HG02571 (cell line): ENCODE measurements around the gene XYLT1.
"Not testable (repeated sequence)": the region's sequence is repeated elsewhere in the genome, so short reads cannot be mapped to it uniquely, and the experiment has no call there.

ENCODE experiments used
- ATAC-seq: cut with Tn5 transposase; IDR thresholded peaks from one replicate; pipeline ENCODE4 v1.9.1; 2021; ENCODE audit warnings: mild to moderate bottlenecking, moderate library complexity; ENCODE audit not compliant: unreplicated experiment

Gene XYLT1

DNA sequence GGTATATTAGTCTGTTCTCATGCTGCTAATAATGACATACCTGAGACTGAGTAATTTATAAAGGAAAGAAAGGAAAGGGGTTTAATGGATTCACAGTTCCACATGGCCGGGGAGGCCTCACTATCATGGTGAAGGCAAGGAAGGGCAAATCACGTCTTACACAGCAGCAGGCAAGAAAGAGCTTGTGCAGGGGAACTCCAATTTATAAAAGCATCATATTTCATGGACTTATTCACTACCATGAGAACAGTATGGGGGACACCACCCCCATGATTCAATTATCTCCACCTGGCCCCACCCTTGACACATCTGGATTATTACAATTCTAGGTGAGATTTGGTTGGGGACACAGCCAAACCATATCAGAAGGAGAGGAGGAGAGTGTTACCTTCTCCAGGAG, 17.7 kb upstream of the XYLT1 start:
- ATAC-seq = no peak

DNA sequence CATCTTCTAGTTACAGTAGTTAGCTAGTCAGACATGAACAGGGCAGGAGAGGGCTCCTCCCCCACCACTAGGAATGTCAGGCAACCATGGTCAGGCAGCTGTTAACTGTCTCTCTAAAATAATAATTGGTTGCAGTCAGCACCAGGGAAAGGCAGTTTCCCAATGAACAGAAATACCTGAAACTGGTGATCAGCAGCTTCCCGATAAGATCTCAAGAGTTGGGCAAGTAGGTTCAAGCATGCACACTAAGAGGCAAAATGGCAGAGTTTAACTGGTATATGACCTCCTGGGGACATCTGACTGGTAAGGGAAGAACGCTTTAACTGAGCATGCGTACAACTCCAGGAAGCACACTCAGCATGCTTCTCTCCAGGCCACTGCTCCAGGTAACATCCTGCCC, 12.6 kb upstream of the XYLT1 start:
- no peak for ATAC-seq

DNA sequence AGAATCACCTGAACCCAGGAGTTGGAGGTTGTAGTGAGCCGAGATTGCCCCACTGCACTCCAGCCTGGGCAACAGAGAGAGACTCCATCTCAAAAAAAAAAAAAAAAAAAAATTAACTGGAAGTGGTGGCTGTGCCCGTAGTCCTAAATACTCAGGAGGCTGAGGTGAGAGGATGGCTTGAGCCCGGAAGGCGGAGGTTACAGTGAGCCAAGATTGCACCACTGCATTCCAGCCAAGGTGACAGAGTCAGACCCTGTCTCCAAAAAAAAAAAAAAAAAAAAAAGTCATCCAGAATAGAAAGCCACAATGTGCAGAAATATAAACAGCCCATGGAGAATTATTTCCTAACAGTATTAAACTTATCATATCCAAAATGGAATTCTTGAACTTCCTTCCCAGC, 11.6 kb upstream of the XYLT1 start:
- not testable (repeated sequence) for ATAC-seq

DNA sequence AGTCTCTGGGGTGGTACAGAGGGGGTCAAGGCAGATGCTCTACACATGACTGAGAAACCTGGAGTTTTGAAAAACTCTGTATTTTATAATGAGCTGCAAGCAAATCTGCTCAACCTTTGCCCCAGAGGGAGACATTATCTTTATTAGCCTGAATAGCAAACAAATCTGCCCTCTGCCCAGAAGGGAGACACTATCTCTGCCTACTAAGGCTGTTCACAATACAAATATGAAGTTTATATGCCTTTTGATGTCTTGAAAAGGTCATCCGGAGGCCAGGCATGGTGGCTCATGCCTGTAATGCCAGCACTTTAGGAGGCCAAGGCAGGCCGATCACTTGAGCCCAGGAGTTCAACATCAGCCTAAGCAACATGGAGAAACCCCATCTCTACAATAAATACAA, 11.0 kb upstream of the XYLT1 start:
- ATAC-seq = no peak

DNA sequence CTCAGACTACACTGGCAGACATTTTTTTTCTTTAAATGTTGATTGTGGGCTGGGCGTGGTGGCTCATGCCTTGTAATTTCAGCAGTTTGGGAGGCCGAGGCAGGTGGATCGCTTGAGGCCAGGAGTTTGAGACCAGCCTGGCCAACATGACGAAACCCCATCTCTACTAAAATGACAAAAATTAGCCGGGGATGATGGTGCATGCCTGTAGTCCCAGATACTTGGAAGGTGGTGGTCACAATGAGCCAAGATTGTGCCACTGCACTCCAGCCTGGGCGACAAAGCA, 6.4 kb upstream of the XYLT1 start:
- not testable (repeated sequence) for ATAC-seq

DNA sequence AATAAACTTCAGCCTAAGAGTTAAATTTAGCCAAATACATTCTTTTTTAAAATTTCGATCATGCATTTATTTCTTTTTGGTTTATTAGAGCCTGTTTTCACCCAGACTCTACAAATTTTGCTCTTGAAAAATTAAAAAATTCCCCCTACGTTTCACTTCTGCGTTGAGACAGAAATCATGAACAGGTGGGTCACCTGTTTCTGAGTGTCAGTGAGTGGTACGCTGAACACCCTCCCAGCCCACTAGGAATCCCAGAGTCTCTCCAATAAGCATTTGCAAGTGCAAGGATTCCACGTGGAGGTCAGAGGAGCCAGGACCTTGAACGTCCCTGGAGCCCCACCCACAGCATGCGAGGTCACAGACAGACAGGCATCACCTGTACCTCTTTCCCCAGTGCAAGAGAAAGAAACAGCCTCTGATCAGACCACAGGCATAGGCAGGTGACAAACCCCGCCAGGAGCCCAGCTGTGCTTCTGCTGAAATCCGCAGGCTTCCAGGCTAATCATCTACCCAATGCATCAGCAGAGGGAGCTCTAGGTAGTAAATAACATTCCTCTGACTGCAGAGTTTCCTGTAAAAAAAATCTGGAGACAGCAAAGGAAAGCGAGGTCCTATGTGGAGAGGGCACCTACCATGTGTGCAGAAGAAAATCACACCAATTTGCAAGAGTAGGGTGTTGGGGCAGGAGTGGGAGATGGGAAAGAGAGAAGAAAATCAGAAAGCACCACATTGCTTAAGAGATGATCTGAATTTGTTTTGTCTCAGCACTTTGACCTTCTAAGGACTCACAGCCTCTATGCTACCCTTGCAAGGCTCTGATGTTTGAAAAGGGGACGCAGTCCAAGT, 5.9 kb upstream of the XYLT1 start:
- no peak for ATAC-seq

DNA sequence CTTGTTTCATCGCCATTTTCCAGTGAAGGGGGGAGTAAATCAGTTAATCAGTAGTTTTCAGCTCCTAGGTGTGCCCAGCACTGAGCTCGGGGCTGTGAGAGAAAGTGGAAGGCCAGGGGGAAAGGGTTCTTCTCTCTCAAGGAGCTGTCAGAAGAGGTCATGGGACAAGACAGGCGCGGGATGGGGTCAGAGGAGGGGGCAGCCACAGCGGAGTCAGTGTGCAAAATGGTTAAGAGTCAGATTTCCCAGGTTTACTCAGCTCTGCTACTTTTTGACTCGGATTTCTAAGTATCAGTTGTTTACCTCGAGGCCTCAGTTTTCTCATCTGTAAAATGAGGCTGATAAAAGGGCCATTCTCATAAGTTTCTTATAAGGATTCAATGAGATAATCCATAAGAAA, 4.3 kb upstream of the XYLT1 start:
- ATAC-seq = no peak

DNA sequence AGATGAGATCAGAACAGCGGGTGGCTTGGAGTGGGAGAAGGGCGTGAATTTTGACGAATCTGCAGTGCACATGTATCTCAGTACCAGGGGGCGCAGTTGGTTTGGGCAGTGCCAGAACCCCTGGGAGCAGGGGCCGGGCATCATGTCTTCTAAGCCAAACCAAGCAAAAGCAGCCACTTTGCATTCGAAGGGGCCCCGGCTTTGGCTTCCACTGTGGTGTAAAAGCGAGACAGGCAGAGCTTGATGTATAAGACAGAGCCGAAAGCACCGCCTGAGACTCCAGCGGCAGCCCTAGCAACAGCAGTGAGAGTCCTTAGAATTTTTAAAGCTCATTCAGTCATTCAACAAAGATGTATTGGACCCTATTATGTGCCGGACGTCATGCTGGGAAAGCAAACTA, 3.8 kb upstream of the XYLT1 start:
- ATAC-seq = no peak

DNA sequence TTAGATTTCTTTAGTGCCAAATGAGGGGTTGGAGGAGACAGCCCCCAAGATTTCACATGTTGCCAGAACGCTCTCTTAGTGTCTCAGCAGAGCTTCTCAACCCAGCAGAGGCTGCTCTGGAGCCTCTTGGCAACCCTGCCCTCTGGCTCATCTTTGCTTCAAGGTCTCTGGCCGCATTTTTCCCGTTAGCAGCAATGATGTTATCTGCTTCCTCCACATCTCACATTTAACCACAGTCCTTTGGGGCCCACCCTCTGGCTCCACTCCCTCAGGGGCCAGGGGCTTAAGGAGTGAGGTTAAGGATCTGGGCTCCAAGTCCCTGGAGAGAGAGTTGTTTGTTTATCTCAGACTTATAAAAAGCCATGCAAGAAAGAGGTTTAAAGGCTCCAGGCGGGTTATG, 3.3 kb upstream of the XYLT1 start:
- ATAC-seq = no peak

DNA sequence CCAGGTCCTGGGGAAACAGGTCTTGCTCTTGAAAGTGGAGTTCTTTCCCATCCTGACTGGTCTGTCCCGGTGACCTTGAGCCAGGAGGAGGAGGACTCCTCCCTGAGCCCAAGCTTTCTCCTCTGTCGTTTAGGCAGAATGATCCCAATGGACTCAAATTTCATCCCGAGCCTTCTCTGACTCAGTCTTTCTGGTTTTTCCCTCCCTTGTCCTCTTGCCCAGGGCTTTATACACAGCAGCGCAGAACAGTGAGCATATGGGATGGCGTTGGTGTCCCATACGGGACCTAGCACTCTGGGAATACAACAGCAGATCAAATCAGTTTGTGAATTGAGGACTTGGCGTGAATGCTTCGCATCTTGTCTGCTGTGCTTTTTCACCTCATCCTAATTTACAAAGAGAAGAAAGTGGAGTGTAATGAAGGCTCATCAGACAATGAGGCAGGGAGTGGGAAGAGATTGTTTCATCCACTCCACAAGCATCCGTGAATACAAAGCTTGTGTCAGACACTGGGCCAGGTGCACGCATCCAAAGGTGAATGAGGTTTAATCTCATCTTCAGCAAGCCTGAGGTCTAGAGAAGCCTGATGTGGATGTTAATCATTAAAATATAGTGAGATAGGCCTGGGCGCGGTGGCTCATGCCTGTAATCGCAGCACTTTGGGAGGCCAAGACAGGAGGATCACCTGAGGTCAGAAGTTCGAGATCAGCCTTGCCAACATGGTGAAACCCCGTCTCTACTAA, 1.1 kb upstream of the XYLT1 start:
- no peak for ATAC-seq

DNA sequence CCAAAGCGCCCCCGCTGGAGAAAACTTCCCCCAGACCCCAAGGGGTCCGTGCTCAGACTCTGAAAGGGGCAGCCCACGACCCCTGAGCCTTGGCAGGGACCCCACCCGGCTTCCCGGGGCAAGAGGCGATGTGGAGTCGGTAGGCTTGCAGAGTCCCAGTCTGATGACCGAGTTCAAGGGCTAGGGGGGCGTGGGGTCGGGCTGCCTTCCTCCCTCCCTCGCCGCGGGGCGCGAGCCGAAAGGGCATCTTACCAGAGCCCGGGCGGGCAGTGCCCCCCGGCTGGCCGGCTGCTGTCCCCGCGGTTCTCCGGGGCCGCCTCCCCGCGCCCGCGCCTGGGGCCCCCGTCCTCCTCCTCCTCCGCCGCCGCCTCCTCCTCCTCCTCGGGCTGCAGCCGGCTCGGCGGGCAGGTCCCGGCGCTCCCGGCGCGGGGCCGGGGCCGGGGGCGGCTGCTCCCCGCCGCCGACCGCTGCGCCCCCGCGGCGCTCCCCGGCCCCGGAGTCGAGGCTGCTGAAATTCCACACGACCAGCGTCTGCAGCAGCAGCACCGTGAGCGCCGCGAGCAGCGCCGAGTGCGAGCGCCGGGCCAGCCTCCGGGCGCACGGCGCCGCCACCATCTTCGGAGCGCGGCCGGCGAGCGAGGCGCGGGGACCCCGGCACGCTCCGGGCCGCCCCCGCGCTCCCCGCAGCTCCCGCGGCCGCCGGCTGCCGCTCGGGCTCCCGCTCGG, 415 bp downstream of the XYLT1 start:
- ATAC-seq = no peak

DNA sequence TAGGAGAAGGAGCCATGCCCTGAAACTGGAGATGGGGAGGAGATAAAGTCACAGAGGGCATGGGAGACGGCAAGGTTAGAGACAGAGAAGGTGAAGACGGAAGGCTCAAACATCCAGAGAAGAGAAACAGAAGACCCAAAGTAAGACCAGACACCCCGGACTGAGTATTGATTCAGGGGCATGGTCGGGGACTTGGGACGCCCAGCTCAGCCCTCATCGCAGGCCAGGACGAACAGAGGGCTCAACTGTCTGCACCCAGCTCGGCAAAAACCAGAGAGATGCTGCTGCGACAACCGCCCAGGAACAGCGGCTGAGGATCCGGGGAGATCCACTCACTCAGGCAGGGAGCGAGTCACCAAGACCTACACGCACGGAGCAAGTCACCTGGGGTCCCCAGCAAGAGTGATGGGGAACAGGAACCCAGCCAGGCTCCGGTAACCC, 999 bp downstream of the XYLT1 start:
- ATAC-seq = no peak

DNA sequence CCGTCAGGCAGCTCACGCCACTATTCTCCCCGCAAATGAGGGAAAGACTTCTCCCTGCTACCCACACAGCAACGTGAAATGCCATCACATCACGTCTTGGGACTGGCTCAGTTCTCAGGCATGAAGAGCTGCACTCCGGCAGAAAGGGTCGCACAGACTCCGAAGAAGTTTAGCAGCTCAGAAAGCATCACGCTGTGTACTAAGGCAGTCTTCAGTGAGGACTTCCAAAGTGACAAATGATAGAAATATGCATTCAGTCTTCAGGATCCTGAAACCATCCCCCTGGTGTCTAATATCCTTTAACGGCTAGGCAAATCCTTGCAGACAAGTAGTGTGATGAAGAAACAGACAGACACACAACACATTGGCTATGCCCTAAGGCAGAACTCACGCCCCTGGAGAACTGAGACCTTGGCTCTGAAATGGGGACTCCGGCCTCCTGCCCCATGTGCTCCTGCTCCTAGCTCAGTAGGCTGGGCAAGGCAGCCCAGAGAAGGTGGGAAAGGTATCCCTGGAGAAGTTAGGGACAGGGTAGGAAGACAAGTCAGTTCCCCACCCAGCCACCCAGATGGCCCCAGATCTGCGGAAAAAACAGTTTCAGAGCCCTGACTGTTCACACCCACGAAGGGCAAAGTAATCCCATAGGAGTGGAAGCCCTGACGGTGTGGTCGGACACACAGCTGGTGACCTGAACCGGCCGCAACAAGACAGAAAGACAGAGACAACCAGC, 1.6 kb downstream of the XYLT1 start:
- ATAC-seq = no peak

DNA sequence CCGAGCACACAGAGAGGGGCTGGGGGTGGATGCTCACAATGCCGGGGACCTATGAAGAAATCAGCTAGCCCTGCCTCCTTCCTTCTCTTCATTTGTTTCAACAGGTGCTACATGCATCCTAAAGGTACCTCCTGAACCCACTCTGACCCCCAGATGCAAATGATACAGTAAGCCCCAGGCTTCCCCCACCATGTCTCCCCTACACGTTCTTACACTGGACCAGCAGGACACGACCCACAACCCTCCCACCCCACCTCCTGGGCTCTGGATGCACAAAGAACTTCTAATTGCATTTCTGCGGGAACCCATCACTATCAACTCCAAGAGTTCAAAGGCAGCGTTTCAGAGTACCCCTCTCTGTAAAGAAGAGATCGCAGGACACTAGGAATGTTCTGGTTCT, 2.1 kb downstream of the XYLT1 start:
- ATAC-seq = no peak

DNA sequence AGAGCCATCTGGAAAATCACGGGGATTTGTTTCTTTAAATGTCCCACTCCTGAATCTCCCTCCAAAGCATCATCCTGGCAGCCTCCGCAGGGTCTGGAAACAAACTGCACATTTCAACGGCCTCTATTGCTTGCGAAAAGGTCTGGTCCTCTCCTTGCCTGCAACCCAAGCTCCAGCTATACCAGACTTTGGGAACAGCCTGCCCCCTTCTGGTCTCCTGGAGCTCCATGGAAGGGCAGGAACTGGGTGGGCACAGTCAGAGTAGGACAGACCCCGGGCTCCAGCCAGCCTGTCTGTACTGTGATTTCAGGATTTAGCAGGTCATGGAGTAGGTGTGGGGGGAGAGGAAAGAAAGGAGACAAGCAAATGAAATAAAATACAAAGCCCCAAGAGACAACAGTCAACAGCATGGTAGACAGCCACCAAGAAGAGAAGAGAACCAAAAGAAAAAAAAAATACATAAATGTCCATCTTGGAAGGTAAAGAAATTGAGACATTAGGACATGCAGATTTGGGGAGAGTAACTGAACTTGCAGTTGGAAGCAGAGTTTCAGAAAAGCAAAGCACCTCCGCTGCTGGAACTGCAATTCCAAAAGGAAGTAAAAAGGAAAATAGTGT, 2.7 kb downstream of the XYLT1 start:
- ATAC-seq = no peak

DNA sequence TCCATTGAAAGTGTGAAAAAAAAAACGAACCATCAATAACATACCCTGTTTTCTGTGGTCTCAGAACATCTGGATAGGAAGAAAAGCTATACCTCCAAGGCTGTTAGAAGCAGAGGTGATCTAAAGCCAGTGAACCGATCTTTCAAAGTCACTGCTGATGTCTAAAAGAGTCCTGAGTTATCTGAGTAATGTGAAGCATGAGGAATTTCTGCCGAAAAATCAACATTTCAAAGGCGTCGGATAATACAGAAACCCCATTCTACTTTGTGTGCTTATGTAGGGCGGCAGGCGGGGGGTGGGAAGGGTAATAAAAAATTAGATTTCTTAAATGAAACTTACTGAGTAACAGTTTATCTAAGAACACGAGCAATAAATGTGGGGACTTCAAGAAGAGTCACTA, 3.9 kb downstream of the XYLT1 start:
- no peak for ATAC-seq

DNA sequence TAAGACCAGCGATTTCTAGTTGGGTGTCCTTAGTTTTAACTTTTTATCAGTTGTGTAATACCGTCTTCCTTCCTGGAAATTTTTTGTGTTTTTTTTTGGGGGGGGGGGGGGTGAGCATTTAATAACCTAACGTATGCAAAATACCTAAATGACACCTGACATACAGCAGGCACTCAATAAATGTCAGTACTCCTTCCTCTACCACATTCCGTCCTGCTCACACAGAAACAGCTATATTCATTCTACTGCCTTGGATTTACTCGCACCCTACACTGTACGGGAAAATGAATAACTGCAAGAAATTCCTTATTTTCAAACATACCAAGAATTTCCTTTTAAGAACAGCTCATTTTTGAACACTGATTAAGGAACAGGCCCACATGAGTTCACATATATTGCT, 5.3 kb downstream of the XYLT1 start:
- no peak for ATAC-seq

DNA sequence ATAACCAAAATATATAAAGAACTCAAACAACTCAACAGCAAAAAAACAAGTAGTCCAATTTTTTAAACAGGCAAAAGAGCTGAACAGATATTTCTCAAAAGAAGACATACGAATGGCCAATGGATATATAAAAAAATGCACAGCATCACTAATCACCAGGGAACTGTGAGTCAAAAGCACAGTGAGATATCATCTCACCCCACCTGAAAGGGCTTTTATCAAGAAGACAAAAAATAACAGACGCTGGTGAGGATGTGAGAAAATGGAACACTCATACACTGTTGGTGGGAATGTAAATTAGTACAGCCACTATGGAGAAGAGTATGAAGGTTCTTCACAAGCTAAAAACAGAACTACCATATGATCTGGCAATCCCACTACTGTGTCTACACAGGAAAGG, 7.4 kb downstream of the XYLT1 start:
- ATAC-seq = no peak

DNA sequence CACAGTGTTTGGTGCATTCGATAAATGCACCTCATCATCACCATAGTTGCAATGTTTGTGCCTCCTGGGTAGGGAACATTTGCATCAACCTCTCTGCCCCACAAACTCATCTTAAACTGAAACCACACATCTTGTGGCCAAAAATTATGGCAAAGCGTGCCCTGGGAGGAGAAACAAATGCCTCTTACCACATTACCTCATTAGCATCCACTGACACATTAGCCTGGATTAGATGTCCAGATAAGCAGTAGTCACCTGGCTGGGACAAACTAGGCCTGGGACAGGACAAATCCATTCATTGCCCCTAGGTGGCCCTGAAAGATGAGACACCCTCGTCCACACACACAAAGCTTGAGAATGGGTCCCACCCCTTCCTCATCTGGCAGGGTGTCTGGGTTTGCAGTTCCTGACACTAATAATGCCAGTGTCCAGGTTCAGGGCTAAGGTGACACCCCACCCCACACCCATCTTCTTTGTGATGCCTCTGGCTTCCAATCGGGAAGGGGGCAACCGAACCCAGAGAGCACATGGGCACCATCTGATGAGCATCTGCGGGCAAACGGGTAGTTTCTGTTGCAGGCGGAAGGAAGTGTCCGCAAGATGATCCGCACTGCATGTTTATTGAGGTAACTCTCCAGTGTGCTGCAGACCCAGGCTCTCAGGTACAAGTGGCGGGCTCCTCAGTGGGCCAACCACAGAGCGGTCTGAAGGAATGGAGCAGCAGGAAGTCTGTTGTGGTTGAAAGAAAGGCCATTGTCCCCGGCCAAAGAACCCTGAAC, 8.6 kb downstream of the XYLT1 start:
- ATAC-seq = no peak

DNA sequence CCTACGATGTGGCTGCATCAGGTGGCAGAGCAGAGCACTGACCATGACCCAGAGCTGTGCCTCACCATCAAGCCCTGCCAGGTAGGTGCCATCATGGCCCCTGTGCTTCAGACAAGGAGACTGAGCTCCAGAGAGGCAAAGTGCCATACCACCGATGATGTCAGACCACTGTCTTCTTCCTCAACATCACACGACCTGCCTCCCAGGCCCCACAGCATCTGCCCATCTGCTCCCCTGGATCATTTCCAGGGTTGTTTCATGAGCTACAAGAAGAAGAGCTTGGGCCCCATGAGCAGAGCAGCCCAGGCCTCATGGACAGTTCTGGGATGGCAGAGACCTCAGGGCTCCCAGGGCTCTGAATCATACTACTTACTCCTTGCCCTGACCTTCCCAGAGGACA, 9.9 kb downstream of the XYLT1 start:
- ATAC-seq = no peak
